MCF 10A (cell line): ENCODE data around the gene EPB41L1. TPM values are rescaled to one million over a fixed set of nuclear protein-coding genes. Genes with fewer than 3 reads are reported as not detected.
A peak's percentile ranks its signal among the peaks of the same experiment; 100 is the strongest.

Experiments
- BruUV-seq: library from RNA; stranded (reverse); fragments of 400-500 nt; replicated peaks from 2 replicates; lab custom pipeline; 2021; lab: Mats Ljungman, UMichigan
- CTCF ChIA-PET: fragments of 300-600 bp; sonication (Branson Sonifier 250); formaldehyde crosslinking; extraction: SDS; loops from one replicate; lab custom pipeline; 2021; ENCODE audit warnings: antibody characterized with exemption, inconsistent platforms; lab: Yijun Ruan, JAX
- POLR2A ChIA-PET: fragments of 300-600, 350-650 bp; sonication (Branson Sonifier 250); formaldehyde crosslinking; extraction: SDS; loops from one replicate; lab custom pipeline; 2020; ENCODE audit warnings: antibody characterized with exemption, inconsistent platforms; lab: Yijun Ruan, JAX
- DNase-seq: peaks from one replicate; pipeline ENCODE4 v3.0.0-alpha.2; 2018; ENCODE audit not compliant: unreplicated experiment
- H3K27ac Mint-ChIP-seq: one replicate; pipeline ENCODE4 v1.8.0; 2022; ENCODE audit warnings: mild to moderate bottlenecking, low read depth, mixed read lengths; ENCODE audit not compliant: unreplicated experiment
- H3K27me3 Mint-ChIP-seq: one replicate; pipeline ENCODE4 v1.8.0; 2022; ENCODE audit warnings: mixed read lengths; ENCODE audit not compliant: insufficient read depth, unreplicated experiment
- H3K36me3 Mint-ChIP-seq: one replicate; pipeline ENCODE4 v1.8.0; 2022; ENCODE audit warnings: mild to moderate bottlenecking, moderate library complexity, mixed read lengths; ENCODE audit not compliant: insufficient read depth, unreplicated experiment
- H3K4me1 Mint-ChIP-seq: one replicate; pipeline ENCODE4 v1.8.0; 2022; ENCODE audit warnings: mixed read lengths; ENCODE audit not compliant: insufficient read depth, unreplicated experiment
- H3K4me3 Mint-ChIP-seq: one replicate; pipeline ENCODE4 v1.8.0; 2022; ENCODE audit warnings: mild to moderate bottlenecking, moderate library complexity, mixed read lengths; ENCODE audit not compliant: unreplicated experiment
- H3K9me3 Mint-ChIP-seq: one replicate; pipeline ENCODE4 v1.8.0; 2022; ENCODE audit warnings: mixed read lengths; ENCODE audit not compliant: unreplicated experiment
- intact Hi-C: fragments of 100-400 bp; cut with micrococcal nuclease; formaldehyde crosslinking; loops from 2 replicates; pipeline ENCODE4 v1.14.1; 2022
- total RNA-seq: library from RNA; stranded (reverse); gene quantifications from 2 replicates; pipeline ENCODE4 v1.2.3, GENCODE V29; 2022
- TF ChIP-seq, protein P1 (sequence below): fragments of 200-600 bp; IDR thresholded peaks from one replicate; pipeline ENCODE4 v1.8.0; 2022; ENCODE audit warnings: antibody characterized with exemption, mild to moderate bottlenecking; ENCODE audit not compliant: unreplicated experiment

Gene EPB41L1
- total RNA-seq, 1 experiment from 2014 or later = 10.1 TPM

DNA sequence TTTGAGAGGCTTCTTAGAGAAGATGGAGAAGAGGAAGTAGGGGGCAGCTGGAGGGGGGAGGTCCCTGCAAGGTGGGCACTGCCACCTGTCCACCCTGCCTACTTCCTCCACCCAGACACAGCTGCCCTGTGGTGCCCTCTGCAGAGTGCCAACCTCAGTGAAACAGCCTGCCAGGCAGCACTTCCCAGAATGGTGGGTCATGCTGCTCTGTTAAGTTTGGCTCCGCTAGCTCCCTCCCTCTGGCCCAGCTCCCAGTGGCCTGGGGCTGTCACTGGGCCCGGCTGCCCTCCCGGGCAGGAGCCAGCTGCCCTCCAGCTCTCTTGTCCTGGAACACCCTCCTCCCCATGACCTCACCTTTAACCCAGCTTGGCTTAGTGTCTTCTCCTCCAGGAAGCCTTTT, 5.1 kb upstream of the EPB41L1 start:
- DNase-seq = no peak
- ChIA-PET CTCF (interaction anchor here (1.4 to 27.0 kb wide), 3 partner anchors 11 to 159 kb away, joined by 3 to 705 read pairs (median 5); no protein-coding TSS in a partner anchor), POLR2A (interaction anchor here (0.6 kb wide), 2 partner anchors 11 to 196 kb away, joined by 3 to 4 read pairs; no protein-coding TSS in a partner anchor)
- Mint-ChIP-seq H3K27ac (peak overlapping the region; percentile 32), H3K36me3 (no peaks in the 10 kb centered on the region), H3K4me1 (no peaks in the 10 kb centered on the region), H3K9me3 (no peaks in the 10 kb centered on the region), H3K27me3 (peaks cover 11% of the 10 kb centered on the region), H3K4me3 (no peak overlapping the region)
- no TSS peak for BruUV-seq
- TF ChIP-seq, protein P1, sequence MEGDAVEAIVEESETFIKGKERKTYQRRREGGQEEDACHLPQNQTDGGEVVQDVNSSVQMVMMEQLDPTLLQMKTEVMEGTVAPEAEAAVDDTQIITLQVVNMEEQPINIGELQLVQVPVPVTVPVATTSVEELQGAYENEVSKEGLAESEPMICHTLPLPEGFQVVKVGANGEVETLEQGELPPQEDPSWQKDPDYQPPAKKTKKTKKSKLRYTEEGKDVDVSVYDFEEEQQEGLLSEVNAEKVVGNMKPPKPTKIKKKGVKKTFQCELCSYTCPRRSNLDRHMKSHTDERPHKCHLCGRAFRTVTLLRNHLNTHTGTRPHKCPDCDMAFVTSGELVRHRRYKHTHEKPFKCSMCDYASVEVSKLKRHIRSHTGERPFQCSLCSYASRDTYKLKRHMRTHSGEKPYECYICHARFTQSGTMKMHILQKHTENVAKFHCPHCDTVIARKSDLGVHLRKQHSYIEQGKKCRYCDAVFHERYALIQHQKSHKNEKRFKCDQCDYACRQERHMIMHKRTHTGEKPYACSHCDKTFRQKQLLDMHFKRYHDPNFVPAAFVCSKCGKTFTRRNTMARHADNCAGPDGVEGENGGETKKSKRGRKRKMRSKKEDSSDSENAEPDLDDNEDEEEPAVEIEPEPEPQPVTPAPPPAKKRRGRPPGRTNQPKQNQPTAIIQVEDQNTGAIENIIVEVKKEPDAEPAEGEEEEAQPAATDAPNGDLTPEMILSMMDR = no peak
- intact Hi-C loops = no loop called here

DNA sequence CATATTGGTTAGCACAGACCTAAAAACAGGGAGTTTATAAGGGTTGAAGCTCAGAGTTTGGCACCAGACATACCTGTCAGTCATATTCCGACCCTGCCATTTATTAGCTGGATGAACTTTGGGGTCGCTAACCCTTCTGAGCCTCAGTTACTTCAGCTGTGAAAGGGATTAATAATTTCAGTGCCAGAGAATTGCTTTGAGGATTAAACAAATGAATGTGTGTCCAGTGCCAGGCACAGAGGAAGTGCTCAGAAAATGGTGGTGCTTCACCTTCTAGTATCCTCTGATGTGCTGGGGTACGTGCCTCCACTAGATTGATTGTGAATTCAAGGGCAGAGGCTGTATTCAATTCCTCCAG, 4.1 kb upstream of the EPB41L1 start:
- Mint-ChIP-seq H3K4me3 (no peak overlapping the region), H3K27ac (no peak overlapping the region), H3K9me3 (no peaks in the 10 kb centered on the region), H3K4me1 (no peaks in the 10 kb centered on the region), H3K27me3 (peaks cover 11% of the 10 kb centered on the region), H3K36me3 (no peaks in the 10 kb centered on the region)
- TF ChIP-seq, protein P1 = no peak
- POLR2A ChIA-PET = no interaction called here
- no peak for DNase-seq
- BruUV-seq = no TSS peak
- CTCF ChIA-PET = interaction anchor here (1.1 to 27.0 kb wide), 2 partner anchors 50 to 160 kb away, joined by 3 to 705 read pairs; no protein-coding TSS in a partner anchor
- intact Hi-C loops = no loop called here

DNA sequence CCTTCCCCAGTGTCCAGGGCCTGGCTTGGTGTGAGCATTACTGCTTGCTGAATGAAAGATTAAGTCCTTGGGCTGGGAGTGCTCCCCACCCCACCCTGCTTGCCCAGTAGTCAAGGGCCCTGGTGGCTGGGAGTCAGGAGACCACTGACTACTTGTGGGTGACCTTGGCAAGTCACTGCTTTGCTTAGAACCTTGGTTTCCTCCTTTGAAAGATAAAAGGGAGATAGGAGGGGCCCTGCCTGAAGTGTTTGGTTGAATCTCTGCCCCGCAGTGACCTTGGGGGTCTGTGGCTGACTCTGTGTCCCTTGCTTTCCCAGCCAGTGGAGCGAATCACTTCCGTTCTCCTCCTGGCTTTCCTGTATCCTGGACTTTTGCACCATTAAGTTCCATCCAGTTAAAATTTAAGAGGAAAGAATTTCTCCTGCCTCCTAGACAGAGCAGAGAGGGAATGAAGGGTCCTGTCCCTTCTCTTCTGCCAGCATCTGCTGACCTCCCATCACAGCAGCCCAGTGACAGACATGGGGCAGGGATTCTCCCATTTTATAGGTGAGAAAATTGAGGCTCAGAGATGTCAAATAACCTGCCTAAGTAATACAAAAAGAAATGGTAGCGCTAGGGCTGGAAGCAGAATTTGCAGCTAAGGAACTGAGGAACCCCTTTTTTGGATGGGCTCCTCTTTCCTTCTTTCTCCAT, 3.5 kb upstream of the EPB41L1 start:
- Mint-ChIP-seq H3K4me1 (no peaks in the 10 kb centered on the region), H3K27ac (no peak overlapping the region), H3K36me3 (no peaks in the 10 kb centered on the region), H3K4me3 (no peak overlapping the region), H3K27me3 (peaks cover 11% of the 10 kb centered on the region), H3K9me3 (no peaks in the 10 kb centered on the region)
- TF ChIP-seq, protein P1 = no peak
- ChIA-PET CTCF (interaction anchor here (1.1 to 27.0 kb wide), 3 partner anchors 49 to 161 kb away, joined by 3 to 705 read pairs (median 5); no protein-coding TSS in a partner anchor), POLR2A (no interaction called here)
- BruUV-seq = no TSS peak
- intact Hi-C loops = no loop called here
- no peak for DNase-seq

DNA sequence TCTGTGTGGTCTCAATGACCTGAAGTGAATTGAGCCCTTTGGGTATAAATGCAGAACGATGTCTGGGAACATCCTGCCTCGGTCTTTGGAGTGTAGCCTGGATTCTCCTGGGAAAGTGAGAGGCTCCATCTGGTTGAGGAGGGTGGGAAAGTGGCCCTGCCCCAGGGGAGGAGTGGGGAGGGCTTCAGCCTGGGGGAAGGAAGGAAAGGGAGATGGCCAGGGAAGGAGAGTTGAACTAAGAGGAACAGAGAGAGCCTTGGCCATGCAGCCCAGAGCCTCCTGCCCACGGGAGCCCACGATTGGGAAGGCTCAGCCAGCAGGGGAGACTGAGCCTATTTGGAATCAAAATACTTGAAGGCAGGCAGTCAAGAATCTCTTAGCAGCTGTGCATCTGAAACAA, 2.3 kb upstream of the EPB41L1 start:
- ChIA-PET CTCF (interaction anchor here (0.7 to 2.0 kb wide), 5 partner anchors 14 to 161 kb away, joined by 3 to 15 read pairs (median 5); no protein-coding TSS in a partner anchor), POLR2A (interaction anchor here (0.8 to 2.0 kb wide), 3 partner anchors 9 to 158 kb away, joined by 3 to 5 read pairs (median 4); no protein-coding TSS in a partner anchor)
- Mint-ChIP-seq H3K27ac (no peak overlapping the region), H3K4me3 (no peak overlapping the region), H3K27me3 (peaks cover 11% of the 10 kb centered on the region), H3K36me3 (no peaks in the 10 kb centered on the region), H3K4me1 (no peaks in the 10 kb centered on the region), H3K9me3 (no peaks in the 10 kb centered on the region)
- intact Hi-C loops = no loop called here
- TF ChIP-seq, protein P1 = no peak
- no peak for DNase-seq
- BruUV-seq = no TSS peak
